Measurements from ENCODE around the gene KRTAP5-9. TPM values are rescaled to one million over a fixed set of nuclear protein-coding genes. Genes with fewer than 3 reads are reported as not detected.

The KRTAP5-9 gene
- total and polyA plus RNA-seq, 2 of the 8 experiments (the other 6 are each of a cell fraction or from before 2014, with no cell fraction given) = 0.11 TPM; not detected in 1

GRCh38 chr11:71544525-71545214 lies 3.5 kb upstream of the KRTAP5-9 start:
- Histone ChIP-seq H2AK5ac (ENCODE audit: low read depth, low read length) (no peak overlapping the region), H4K20me1 (replicated peaks in 1 of 2; ENCODE audit: control insufficient read depth in 1 of 2, insufficient read depth in 2 of 2, low read length in 2 of 2) (no peaks in the 10 kb centered on the region), H3K23ac (ENCODE audit: insufficient read length) (no peak overlapping the region), H3K4me1 (replicated peaks in 1 of 4; ENCODE audit: control insufficient read depth in 3 of 4, insufficient read depth in 4 of 4, low read length in 3 of 4) (no peaks in the 10 kb centered on the region; a peak in 1 of 7 replicates), H3K9ac (replicated peaks in 1 of 4; ENCODE audit: extremely low read depth in 1 of 4, low read depth in 3 of 4, low read length in 3 of 4) (no peak overlapping the region), H3K4me2 (ENCODE audit: insufficient read depth in 1 of 2, low read depth in 2 of 2, low read length in 2 of 2) (peak overlapping the region in 1 of 2 experiments; percentile 13; a peak in 1 of 4 replicates), H2AFZ (ENCODE audit: low read length) (no peak overlapping the region), H4K91ac (replicated peaks; ENCODE audit: insufficient read length, low read length) (no peak overlapping the region), H3K79me2 (ENCODE audit: control insufficient read depth in 1 of 2, insufficient read depth in 2 of 2, low read length in 2 of 2) (no peaks in the 10 kb centered on the region), H4K8ac (ENCODE audit: extremely low read depth, insufficient read depth, low read length) (no peak overlapping the region), H2BK20ac (ENCODE audit: low read length) (no peak overlapping the region), H3K9me3 (ENCODE audit: insufficient read depth in 2 of 2, low read depth in 1 of 2, low read length in 1 of 2) (no peaks in the 10 kb centered on the region; a peak in 1 of 4 replicates), H2BK12ac (ENCODE audit: low read depth, low read length) (no peak overlapping the region), H3K23me2 (ENCODE audit: low read depth, low read length) (no peaks in the 10 kb centered on the region), H3K27ac (ENCODE audit: low read depth, low read length) (no peak overlapping the region), H3K4ac (replicated peaks; ENCODE audit: insufficient read length, low read depth, low read length) (no peak overlapping the region), H3K79me1 (ENCODE audit: low read depth, low read length) (no peaks in the 10 kb centered on the region), H2BK120ac (replicated peaks; ENCODE audit: low read depth, low read length) (peak overlapping the region; percentile 64), H3K18ac (ENCODE audit: extremely low read depth, low read length) (no peak overlapping the region), H3K27me3 (replicated peaks in 1 of 4; ENCODE audit: control insufficient read depth in 3 of 4, extremely low read depth in 1 of 4, insufficient read depth in 3 of 4, low read length in 3 of 4) (no peaks in the 10 kb centered on the region), H3K56ac (replicated peaks; ENCODE audit: insufficient read length, low read depth, low read length) (no peak overlapping the region), H3K36me3 (ENCODE audit: control insufficient read depth in 2 of 4, insufficient read depth in 4 of 4, low read length in 3 of 4) (no peaks in the 10 kb centered on the region), H3K4me3 (ENCODE audit: extremely low read depth in 1 of 4, insufficient read depth in 2 of 4, low read depth in 3 of 4, low read length in 4 of 4) (no peak overlapping the region), H2BK15ac (ENCODE audit: low read length) (no peak overlapping the region), H4K5ac (ENCODE audit: insufficient read length, low read depth, low read length) (no peak overlapping the region), H2BK5ac (ENCODE audit: low read depth, low read length) (no peak overlapping the region), H3K14ac (ENCODE audit: insufficient read length) (no peak overlapping the region)
- DNase-seq (ENCODE audit: low read depth in 1 of 2, low spot score in 2 of 2) (no peak), FAIRE-seq (no peak)
- WGBS, 2 experiments (ENCODE audit: extremely low coverage in 1 of 2, insufficient coverage in 1 of 2, insufficient read length in 1 of 2, insufficient replicate concordance in 2 of 2, low coverage in 1 of 2, low lambda C conversion rate in 2 of 2, missing lambda C conversion rate in 1 of 2) = 84% methylated on average over 6 of the region's 6 CpGs; no CpG with 5 or more reads in 1 of the 2 experiments
- CTCF ChIA-PET (ENCODE audit: partially characterized antibody) = interaction anchor here (0.6 to 5.6 kb wide), 3 partner anchors 19 to 243 kb away, joined by 3 to 28 read pairs (median 3); no protein-coding TSS in a partner anchor
- POLR2A ChIA-PET (ENCODE audit: partially characterized antibody) = no interaction called here
- TF ChIP-seq HDAC2 (IDR thresholded peaks at IDR 0.05; ENCODE audit: borderline replicate concordance in 1 of 2, low read depth in 2 of 2, low read length in 2 of 2) (no peak), ATF2 (IDR thresholded peaks at IDR 0.05; ENCODE audit: low read length) (no peak), KDM4A (IDR thresholded peaks at IDR 0.05; ENCODE audit: low read depth, low read length, severe bottlenecking) (no peak), KDM1A (IDR thresholded peaks at IDR 0.05; ENCODE audit: borderline replicate concordance, low read length) (no peak), ATF3 (IDR thresholded peaks at IDR 0.05; ENCODE audit: insufficient read depth, low read depth, low read length) (no peak)

All from H1 (cell line).